Measurements from ENCODE around the gene LRRC46.

The LRRC46 gene

GRCh38 chr17:47855737-47856136 lies 24.3 kb downstream of the LRRC46 start:
- Mint-ChIP-seq H3K27ac (no peak overlapping the region), H3K36me3 (ENCODE audit: low read depth) (no peaks in the 10 kb centered on the region), H3K27me3 (ENCODE audit: low read depth, poor library complexity) (peaks cover 61% of the 10 kb centered on the region), H3K4me1 (peaks cover 90% of the 10 kb centered on the region), H3K4me3 (no peak overlapping the region), H3K9me3 (no peaks in the 10 kb centered on the region)
- DNase-seq, result no peak
- TF ChIP-seq CTCF (IDR thresholded peaks at IDR 0.05), result no peak

GRCh38 chr17:47856830-47857229 lies 25.4 kb downstream of the LRRC46 start:
- Mint-ChIP-seq H3K9me3 (no peaks in the 10 kb centered on the region), H3K4me1 (peaks cover 92% of the 10 kb centered on the region), H3K27ac (no peak overlapping the region), H3K36me3 (ENCODE audit: low read depth) (no peaks in the 10 kb centered on the region), H3K4me3 (no peak overlapping the region), H3K27me3 (ENCODE audit: low read depth, poor library complexity) (peaks cover 56% of the 10 kb centered on the region)
- DNase-seq, result no peak
- TF ChIP-seq CTCF (IDR thresholded peaks at IDR 0.05), result no peak

GRCh38 chr17:47857551-47858455 lies 26.3 kb downstream of the LRRC46 start:
- TF ChIP-seq CTCF (IDR thresholded peaks at IDR 0.05), result no peak
- H3K4me1 Mint-ChIP-seq, result peaks cover 87% of the 10 kb centered on the region
- peaks cover 46% of the 10 kb centered on the region for H3K27me3 Mint-ChIP-seq (ENCODE audit: low read depth, poor library complexity)
- H3K27ac Mint-ChIP-seq, result no peak overlapping the region
- H3K4me3 Mint-ChIP-seq, result no peak overlapping the region
- H3K9me3 Mint-ChIP-seq, result no peaks in the 10 kb centered on the region
- no peaks in the 10 kb centered on the region for H3K36me3 Mint-ChIP-seq (ENCODE audit: low read depth)
- DNase-seq, result no peak

DNA sequence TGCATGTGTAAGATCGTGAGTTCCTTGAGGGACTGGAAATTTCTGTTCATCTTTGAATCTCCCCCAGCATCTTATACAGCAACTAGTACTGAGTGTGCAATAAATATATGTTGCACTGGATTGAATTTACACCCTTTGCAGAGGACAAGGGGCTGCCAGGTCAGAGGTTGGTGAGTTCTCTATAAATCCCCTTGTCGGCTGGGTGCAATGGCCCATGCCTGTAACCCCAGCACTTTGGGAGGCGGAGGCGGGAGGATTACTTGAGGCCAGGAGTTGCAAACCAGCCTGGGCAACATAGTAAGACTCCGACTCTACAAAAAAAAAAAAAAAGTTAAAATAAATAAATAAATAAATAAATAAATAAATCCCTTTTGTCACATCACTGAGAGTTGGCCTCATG lies 28.9 kb downstream of the LRRC46 start:
- peak; percentile 74 for DNase-seq
- Mint-ChIP-seq H3K36me3 (ENCODE audit: low read depth) (no peaks in the 10 kb centered on the region), H3K9me3 (no peaks in the 10 kb centered on the region), H3K4me1 (peaks cover 82% of the 10 kb centered on the region), H3K4me3 (peak overlapping the region; percentile 31), H3K27ac (no peak overlapping the region), H3K27me3 (ENCODE audit: low read depth, poor library complexity) (peaks cover 25% of the 10 kb centered on the region)
- TF ChIP-seq CTCF (IDR thresholded peaks at IDR 0.05), result no peak

DNA sequence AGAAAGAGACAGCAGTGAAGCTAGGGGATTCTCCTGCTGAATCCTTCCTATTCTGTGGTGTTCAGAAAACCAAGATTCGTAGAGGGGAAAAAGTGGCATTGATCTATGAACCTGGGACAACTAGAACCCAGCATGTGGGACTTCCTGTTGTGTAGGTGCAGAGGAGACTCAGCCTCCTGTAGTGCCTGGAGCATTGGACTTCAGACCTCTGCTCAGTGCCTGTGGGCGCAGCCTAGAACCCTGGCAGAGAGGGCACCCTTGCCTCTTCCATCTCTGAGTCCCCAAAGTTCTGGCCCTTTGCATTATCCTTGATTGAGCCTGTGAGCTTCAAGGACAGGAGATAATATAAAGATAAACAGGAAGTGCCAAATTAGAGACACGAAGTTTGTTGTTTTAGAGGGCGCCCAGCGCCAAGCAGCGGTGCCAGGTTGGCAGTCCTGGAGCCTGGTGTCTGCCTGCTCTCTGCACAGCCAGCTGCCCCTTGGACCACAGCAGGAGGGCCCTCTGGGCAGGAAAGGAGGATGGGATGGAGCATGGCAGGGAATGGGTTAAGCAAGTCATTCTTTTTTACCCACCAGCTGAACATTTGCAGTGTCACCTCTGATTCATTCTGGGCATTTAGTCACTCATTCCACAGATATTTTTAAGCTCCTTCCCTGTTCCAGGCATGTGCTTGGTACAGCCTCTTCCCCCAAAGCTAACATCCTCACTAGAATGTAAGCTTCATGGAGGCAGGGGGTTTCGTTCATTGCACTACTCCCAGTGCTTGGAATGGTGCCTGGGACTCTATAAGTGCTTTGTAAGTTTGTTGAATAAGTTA lies 31.4 kb downstream of the LRRC46 start:
- Mint-ChIP-seq H3K4me1 (peaks cover 82% of the 10 kb centered on the region), H3K9me3 (no peaks in the 10 kb centered on the region), H3K27ac (peak overlapping the region; percentile 49), H3K4me3 (no peak overlapping the region), H3K36me3 (ENCODE audit: low read depth) (no peaks in the 10 kb centered on the region), H3K27me3 (ENCODE audit: low read depth, poor library complexity) (peaks cover 21% of the 10 kb centered on the region)
- DNase-seq, result no peak
- TF ChIP-seq CTCF (IDR thresholded peaks at IDR 0.05), result no peak
